H9 (cell line): ENCODE measurements around the gene TRIM24. TPM values are rescaled to one million over a fixed set of nuclear protein-coding genes. Genes with fewer than 3 reads are reported as not detected.

Source experiments
- DNase-seq: peaks from one replicate; pipeline ENCODE4 v3.0.0-alpha.2; 2017
- H2AFZ ChIP-seq: one replicate; pipeline ENCODE4 v1.6.1; 2013; ENCODE audit warnings: mild to moderate bottlenecking, low read length, control low read depth, moderate library complexity
- H2AK5ac ChIP-seq: 2 replicates; pipeline ENCODE4 v1.6.1; 2013; ENCODE audit warnings: low read length, control low read depth, mixed read lengths; ENCODE audit not compliant: insufficient read length
- H2BK120ac ChIP-seq: one replicate; pipeline ENCODE4 v1.6.1; 2013; ENCODE audit warnings: low read depth, mild to moderate bottlenecking, low read length, control low read depth, inconsistent platforms; ENCODE audit not compliant: poor library complexity, severe bottlenecking
- H2BK12ac ChIP-seq: 2 replicates; pipeline ENCODE4 v1.6.1; 2013; ENCODE audit warnings: low read length, control low read depth, mixed read lengths, low read depth; ENCODE audit not compliant: insufficient read length
- H2BK15ac ChIP-seq: 2 replicates; pipeline ENCODE4 v1.6.1; 2013; ENCODE audit warnings: low read depth, low read length, control low read depth
- H2BK20ac ChIP-seq: one replicate; pipeline ENCODE4 v1.6.1; 2013; ENCODE audit warnings: low read depth, mild to moderate bottlenecking, low read length, control low read depth, inconsistent platforms; ENCODE audit not compliant: poor library complexity, severe bottlenecking
- H2BK5ac ChIP-seq: 2 replicates; pipeline ENCODE4 v1.6.1; 2013; ENCODE audit warnings: low read length, control low read depth, mixed read lengths; ENCODE audit not compliant: insufficient read length
- H3K14ac ChIP-seq: 2 replicates; pipeline ENCODE4 v1.6.1; 2013; ENCODE audit warnings: low read length, control low read depth; ENCODE audit not compliant: insufficient read depth
- H3K18ac ChIP-seq: 2 replicates; pipeline ENCODE4 v1.6.1; 2013; ENCODE audit warnings: low read depth, mild to moderate bottlenecking, mixed read lengths, low read length, control low read depth; ENCODE audit not compliant: insufficient read length
- H3K23ac ChIP-seq: 2 replicates; pipeline ENCODE4 v1.6.1; 2013; ENCODE audit warnings: low read length, control low read depth, mixed read lengths, low read depth; ENCODE audit not compliant: insufficient read length
- H3K23me2 ChIP-seq: 2 replicates; pipeline ENCODE4 v1.6.1; 2013; ENCODE audit warnings: low read depth, mild to moderate bottlenecking, mixed read lengths, low read length, control low read depth; ENCODE audit not compliant: insufficient read length, poor library complexity, severe bottlenecking
- H3K27ac ChIP-seq: 2 replicates; pipeline ENCODE4 v1.5.1; 2013; ENCODE audit warnings: low read length, control low read depth, mixed read lengths, low read depth; ENCODE audit not compliant: insufficient read length
- H3K27me3 ChIP-seq: 2 replicates; pipeline ENCODE4 v1.6.1; 2013; ENCODE audit warnings: low read length, control low read depth, inconsistent platforms; ENCODE audit not compliant: insufficient read depth
- H3K4ac ChIP-seq: 2 replicates; pipeline ENCODE4 v1.6.1; 2013; ENCODE audit warnings: low read depth, mild to moderate bottlenecking, control low read depth, inconsistent platforms, low read length, moderate library complexity
- H3K4me1 ChIP-seq: 2 replicates; pipeline ENCODE4 v1.6.1; 2013; ENCODE audit warnings: low read length, control low read depth, inconsistent platforms; ENCODE audit not compliant: insufficient read depth
- H3K4me2 ChIP-seq: 2 replicates; pipeline ENCODE4 v1.6.1; 2013; ENCODE audit warnings: low read length, control low read depth, mixed read lengths; ENCODE audit not compliant: insufficient read length, insufficient read depth
- H3K56ac ChIP-seq: 2 replicates; pipeline ENCODE4 v1.6.1; 2013; ENCODE audit warnings: low read depth, mild to moderate bottlenecking, mixed read lengths, low read length, control low read depth; ENCODE audit not compliant: insufficient read length
- H3K79me1 ChIP-seq: 2 replicates; pipeline ENCODE4 v1.6.1; 2013; ENCODE audit warnings: low read depth, mild to moderate bottlenecking, moderate library complexity, low read length, control low read depth, inconsistent platforms; ENCODE audit not compliant: insufficient read depth, poor library complexity, severe bottlenecking
- H3K79me2 ChIP-seq: 2 replicates; pipeline ENCODE4 v1.6.1; 2013; ENCODE audit warnings: low read length, control low read depth, inconsistent platforms; ENCODE audit not compliant: insufficient read depth
- H3K9ac ChIP-seq: 2 replicates; pipeline ENCODE4 v1.6.1; 2013; ENCODE audit warnings: low read length, control low read depth, mixed read lengths; ENCODE audit not compliant: insufficient read length; ENCODE audit errors: extremely low read depth
- H3K9me3 ChIP-seq: one replicate; pipeline ENCODE4 v1.6.1; 2013; ENCODE audit warnings: low read depth, low read length, inconsistent platforms; ENCODE audit not compliant: control insufficient read depth
- H3T11ph ChIP-seq: one replicate; pipeline ENCODE4 v1.6.1; 2013; ENCODE audit warnings: mild to moderate bottlenecking, low read length, control low read depth, inconsistent platforms
- H4K20me1 ChIP-seq: one replicate; pipeline ENCODE4 v1.6.1; 2013; ENCODE audit not compliant: control insufficient read depth, insufficient read length, insufficient read depth
- H4K5ac ChIP-seq: 2 replicates; pipeline ENCODE4 v1.6.1; 2013; ENCODE audit warnings: low read depth, mild to moderate bottlenecking, mixed read lengths, low read length, control low read depth; ENCODE audit not compliant: insufficient read length
- H4K8ac ChIP-seq: replicated peaks from 2 replicates; pipeline ENCODE4 v1.6.1; 2013; ENCODE audit warnings: low read length, control low read depth, mixed read lengths, low read depth; ENCODE audit not compliant: insufficient read length
- H4K91ac ChIP-seq: 2 replicates; pipeline ENCODE4 v1.6.1; 2013; ENCODE audit warnings: low read depth, mild to moderate bottlenecking, moderate library complexity, mixed read lengths, low read length, control low read depth; ENCODE audit not compliant: insufficient read length
- H3K27ac Mint-ChIP-seq, 3 experiments: 2 replicates in 2 of 3; 3 replicates in 1 of 3; pipeline ENCODE4 v1.8.0; 2020 to 2021; ENCODE audit warnings: mixed read lengths in 3 of 3, mild to moderate bottlenecking in 1 of 3, moderate library complexity in 1 of 3
- H3K27me3 Mint-ChIP-seq: 2 replicates; pipeline ENCODE4 v1.8.0; 2021; ENCODE audit warnings: low read depth, mild to moderate bottlenecking, moderate library complexity, mixed read lengths
- H3K36me3 Mint-ChIP-seq, 3 experiments: 2 replicates in 2 of 3; 3 replicates in 1 of 3; pipeline ENCODE4 v1.8.0; 2020 to 2021; ENCODE audit warnings: low read depth in 3 of 3, mixed read lengths in 3 of 3; ENCODE audit not compliant: insufficient read depth in 1 of 3
- H3K4me1 Mint-ChIP-seq, 2 experiments: 2 replicates each; pipeline ENCODE4 v1.8.0; 2020; ENCODE audit warnings: mixed read lengths in 2 of 2
- H3K4me3 Mint-ChIP-seq, 2 experiments: 2 replicates in 1 of 2; 3 replicates in 1 of 2; pipeline ENCODE4 v1.8.0; 2020 to 2021; ENCODE audit warnings: mild to moderate bottlenecking in 2 of 2, mixed read lengths in 2 of 2, moderate library complexity in 1 of 2
- H3K9me3 Mint-ChIP-seq, 2 experiments: 2 replicates in 1 of 2; 3 replicates in 1 of 2; pipeline ENCODE4 v1.8.0; 2020; ENCODE audit warnings: mild to moderate bottlenecking in 2 of 2, mixed read lengths in 2 of 2, moderate library complexity in 1 of 2
- WGBS: extraction: QIAGEN DNeasy Blood & Tissue Kit; methylation state at CpG from one replicate; pipeline ENCODE4 v1.1.7; 2013; ENCODE audit warnings: missing lambda C conversion rate, low lambda C conversion rate, mixed read lengths; ENCODE audit not compliant: insufficient read length; ENCODE audit errors: extremely low coverage; 5-methylcytosine and 5-hydroxymethylcytosine counted together
- total RNA-seq: library from RNA; stranded (reverse); gene quantifications from 2 replicates; pipeline ENCODE4 v1.2.1, GENCODE V29; 2021
- TF ChIP-seq, protein P1 (sequence below): fragments of 200-600 bp; sonication (generic); conservative IDR thresholded peaks from 3 replicates; pipeline ENCODE4 v1.8.0; 2021; ENCODE audit warnings: antibody characterized with exemption, mild to moderate bottlenecking

The TRIM24 gene
- total RNA-seq, 1 experiment from 2014 or later, result 260 TPM

GRCh38 chr7:138433583-138434443, 26.2 kb upstream of the TRIM24 start:
- H4K91ac ChIP-seq, result no peak overlapping the region
- no peak overlapping the region for H2AFZ ChIP-seq
- no peak overlapping the region for H2BK120ac ChIP-seq
- Mint-ChIP-seq H3K27ac (peak overlapping the region in 2 of 3 experiments; percentile 57 to 95; a peak in 3 of 7 replicates), H3K27me3 (peaks cover 11% of the 10 kb centered on the region), H3K4me1 (peaks cover 29 to 32% of the 10 kb centered on the region in 2 experiments), H3K9me3 (peaks cover 43 to 49% of the 10 kb centered on the region in 2 experiments), H3K36me3 (peaks cover 37 to 50% (median 37%) of the 10 kb centered on the region in 3 experiments), H3K4me3 (no peak overlapping the region)
- H3K23ac ChIP-seq, result no peak overlapping the region
- H2BK15ac ChIP-seq, result no peak overlapping the region
- H3K9me3 ChIP-seq, result peaks cover 20% of the 10 kb centered on the region
- TF ChIP-seq, protein P1, sequence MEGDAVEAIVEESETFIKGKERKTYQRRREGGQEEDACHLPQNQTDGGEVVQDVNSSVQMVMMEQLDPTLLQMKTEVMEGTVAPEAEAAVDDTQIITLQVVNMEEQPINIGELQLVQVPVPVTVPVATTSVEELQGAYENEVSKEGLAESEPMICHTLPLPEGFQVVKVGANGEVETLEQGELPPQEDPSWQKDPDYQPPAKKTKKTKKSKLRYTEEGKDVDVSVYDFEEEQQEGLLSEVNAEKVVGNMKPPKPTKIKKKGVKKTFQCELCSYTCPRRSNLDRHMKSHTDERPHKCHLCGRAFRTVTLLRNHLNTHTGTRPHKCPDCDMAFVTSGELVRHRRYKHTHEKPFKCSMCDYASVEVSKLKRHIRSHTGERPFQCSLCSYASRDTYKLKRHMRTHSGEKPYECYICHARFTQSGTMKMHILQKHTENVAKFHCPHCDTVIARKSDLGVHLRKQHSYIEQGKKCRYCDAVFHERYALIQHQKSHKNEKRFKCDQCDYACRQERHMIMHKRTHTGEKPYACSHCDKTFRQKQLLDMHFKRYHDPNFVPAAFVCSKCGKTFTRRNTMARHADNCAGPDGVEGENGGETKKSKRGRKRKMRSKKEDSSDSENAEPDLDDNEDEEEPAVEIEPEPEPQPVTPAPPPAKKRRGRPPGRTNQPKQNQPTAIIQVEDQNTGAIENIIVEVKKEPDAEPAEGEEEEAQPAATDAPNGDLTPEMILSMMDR, result no peak
- no peak overlapping the region for H3K14ac ChIP-seq
- H4K8ac ChIP-seq, result no peak overlapping the region
- no peak overlapping the region for H2AK5ac ChIP-seq
- peak overlapping the region; percentile 55 for H3K27ac ChIP-seq
- H3K79me1 ChIP-seq, result no peaks in the 10 kb centered on the region
- H4K20me1 ChIP-seq, result no peaks in the 10 kb centered on the region
- no peak overlapping the region for H2BK20ac ChIP-seq
- no peak overlapping the region for H3K9ac ChIP-seq
- no CpG with 5 or more reads among the region's 6 CpGs for WGBS
- peaks cover 9% of the 10 kb centered on the region; the same call in 1 of the 2 replicates for H3K4me1 ChIP-seq
- H3K79me2 ChIP-seq, result no peaks in the 10 kb centered on the region
- H2BK5ac ChIP-seq, result no peak overlapping the region
- H3K4ac ChIP-seq, result no peak overlapping the region
- H3K4me2 ChIP-seq, result no peak overlapping the region
- no peak overlapping the region for H3K56ac ChIP-seq
- no peaks in the 10 kb centered on the region for H3K23me2 ChIP-seq
- no peaks in the 10 kb centered on the region for H3K27me3 ChIP-seq
- no peak for DNase-seq
- no peak overlapping the region for H3K18ac ChIP-seq
- H3T11ph ChIP-seq, result no peak overlapping the region
- no peak overlapping the region for H2BK12ac ChIP-seq
- no peak overlapping the region for H4K5ac ChIP-seq
